T-cell (primary cell): ENCODE measurements around the gene THSD7A. TPM values are rescaled to one million over a fixed set of nuclear protein-coding genes. Genes with fewer than 3 reads are reported as not detected.

Experiments
- ATAC-seq, 4 experiments: fragments of 200-7000 bp in 3 of 4; fragments of 150-1000 bp in 1 of 4; cut with Tn5 transposase; replicated peaks in 1 of 4; 1 replicate in 3 of 4; 2 replicates in 1 of 4; pipeline ENCODE4 v1.10.0; 2021; ENCODE audit warnings: moderate library complexity in 3 of 4, mild to moderate bottlenecking in 2 of 4, moderate number of reproducible peaks in 1 of 4
- CTCF ChIA-PET, 2 donors: fragments of 300-600 bp; sonication (Branson Sonifier 250); formaldehyde crosslinking; loops; one replicate each; lab custom pipeline; 2022; ENCODE audit warnings: antibody characterized with exemption in 2 of 2; lab: Charles Lee
- POLR2A ChIA-PET, 2 donors: fragments of 300-600 bp; sonication (Branson Sonifier 250); formaldehyde crosslinking; loops; one replicate each; lab custom pipeline; 2022; ENCODE audit warnings: antibody characterized with exemption in 2 of 2; lab: Charles Lee
- DNase-seq, 35 experiments: peaks; one replicate each; pipeline versions ENCODE4 v3.0.0 to v3.0.0-alpha.2; 2013 to 2023
- H3K27ac ChIP-seq: one replicate; pipeline ENCODE4 v1.5.1; 2013; ENCODE audit warnings: low read length
- H3K27me3 ChIP-seq, 2 experiments: replicated peaks in 1 of 2; 1 replicate in 1 of 2; 2 replicates in 1 of 2; pipeline versions ENCODE4 v1.6.1 to v1.7.0; 2013; ENCODE audit warnings: low read length in 1 of 2, mixed read lengths in 1 of 2; ENCODE audit not compliant: control insufficient read depth in 2 of 2, insufficient read depth in 2 of 2; ENCODE audit errors: extremely low read depth in 1 of 2
- H3K36me3 ChIP-seq, 2 donors: 1 replicate in 1 of 2; 2 replicates in 1 of 2; pipeline versions ENCODE4 v1.6.1 to v1.7.0; 2013; ENCODE audit warnings: low read length in 1 of 2; ENCODE audit not compliant: control insufficient read depth in 2 of 2, insufficient read depth in 1 of 2; ENCODE audit errors: extremely low read depth in 1 of 2
- H3K4me1 ChIP-seq, 2 experiments: 1 replicate in 1 of 2; 2 replicates in 1 of 2; pipeline versions ENCODE4 v1.6.1 to v1.7.0; 2013; ENCODE audit warnings: low read length in 2 of 2, mixed read lengths in 1 of 2; ENCODE audit not compliant: insufficient read depth in 2 of 2, control insufficient read depth in 1 of 2; ENCODE audit errors: extremely low read depth in 1 of 2
- H3K4me3 ChIP-seq, 2 donors: 1 replicate in 1 of 2; 2 replicates in 1 of 2; pipeline versions ENCODE4 v1.5.1 to v1.7.0; 2013; ENCODE audit warnings: mild to moderate bottlenecking in 2 of 2, low read length in 1 of 2, moderate library complexity in 1 of 2; ENCODE audit not compliant: control insufficient read depth in 1 of 2; ENCODE audit errors: extremely low read depth in 1 of 2
- H3K9me3 ChIP-seq: 2 replicates; pipeline ENCODE4 v1.7.0; 2013
- H3K27ac Mint-ChIP-seq, 2 donors: one replicate each; pipeline ENCODE4 v1.8.0; 2020 to 2021; ENCODE audit warnings: mild to moderate bottlenecking in 2 of 2, mixed read lengths in 2 of 2
- H3K27me3 Mint-ChIP-seq, 2 donors: one replicate each; pipeline ENCODE4 v1.8.0; 2021 to 2022; ENCODE audit warnings: mixed read lengths in 2 of 2
- H3K36me3 Mint-ChIP-seq: one replicate; pipeline ENCODE4 v1.8.0; 2021; ENCODE audit warnings: mixed read lengths
- H3K4me1 Mint-ChIP-seq, 3 donors: one replicate each; pipeline ENCODE4 v1.8.0; 2020 to 2022; ENCODE audit warnings: mixed read lengths in 3 of 3, mild to moderate bottlenecking in 1 of 3
- H3K4me3 Mint-ChIP-seq, 3 donors: one replicate each; pipeline ENCODE4 v1.8.0; 2020 to 2022; ENCODE audit warnings: mild to moderate bottlenecking in 3 of 3, mixed read lengths in 3 of 3, moderate library complexity in 3 of 3
- H3K9me3 Mint-ChIP-seq, 3 donors: one replicate each; pipeline ENCODE4 v1.8.0; 2020 to 2022; ENCODE audit warnings: mixed read lengths in 3 of 3
- WGBS: methylation state at CpG from one replicate; pipeline ENCODE4 v1.1.5; 2013; ENCODE audit warnings: missing lambda C conversion rate; ENCODE audit not compliant: insufficient coverage; 5-methylcytosine and 5-hydroxymethylcytosine counted together
- total RNA-seq, 35 experiments: library from RNA in 6 of 35; stranded (reverse) in 6 of 35; fragments of 120-200 nt in 1 of 35; gene quantifications; one replicate each; pipeline versions ENCODE4 v1.2.1 to v1.2.4 and lab custom pipeline; 2013 to 2026

The THSD7A gene
- total RNA-seq, 5 donors from 2014 or later (not counting 1 experiment from before 2014, with no cell fraction given): 0.08 to 0.33 TPM; not detected in 3

GRCh38 chr7:11376529-11376928 is 455.5 kb downstream of the THSD7A start:
- ChIA-PET CTCF (no interaction called here), POLR2A (no interaction called here)

GRCh38 chr7:11374629-11375028 is 457.4 kb downstream of the THSD7A start:
- Mint-ChIP-seq H3K27me3 (no peaks in the 10 kb centered on the region), H3K27ac (no peak overlapping the region), H3K4me1 (no peaks in the 10 kb centered on the region), H3K4me3 (no peak overlapping the region), H3K9me3 (no peaks in the 10 kb centered on the region), H3K36me3 (no peaks in the 10 kb centered on the region)
- Histone ChIP-seq H3K4me3 (no peak overlapping the region), H3K27me3 (no peaks in the 10 kb centered on the region), H3K4me1 (no peaks in the 10 kb centered on the region), H3K9me3 (no peaks in the 10 kb centered on the region), H3K36me3 (no peaks in the 10 kb centered on the region), H3K27ac (no peak overlapping the region)
- POLR2A ChIA-PET: no interaction called here
- CTCF ChIA-PET: no interaction called here
- no peak for ATAC-seq
- no CpG with 5 or more reads among the region's 3 CpGs for WGBS
- DNase-seq: no peak

More at GRCh38 chr7:11376529-11376928, 455.5 kb downstream of the THSD7A start:
- H3K27me3 Mint-ChIP-seq: no peaks in the 10 kb centered on the region
- no peaks in the 10 kb centered on the region for H3K36me3 Mint-ChIP-seq
- Histone ChIP-seq H3K4me1 (no peaks in the 10 kb centered on the region), H3K9me3 (no peaks in the 10 kb centered on the region), H3K27me3 (no peaks in the 10 kb centered on the region), H3K4me3 (no peak overlapping the region), H3K36me3 (no peaks in the 10 kb centered on the region), H3K27ac (no peak overlapping the region)
- no peaks in the 10 kb centered on the region for H3K4me1 Mint-ChIP-seq
- no peaks in the 10 kb centered on the region for H3K9me3 Mint-ChIP-seq
- WGBS: no CpG with 5 or more reads among the region's 2 CpGs
- no peak overlapping the region for H3K27ac Mint-ChIP-seq
- ATAC-seq (no peak), DNase-seq (no peak)
- no peak overlapping the region for H3K4me3 Mint-ChIP-seq

- ChIA-PET CTCF (no interaction called here), POLR2A (no interaction called here)
- H3K4me1 Mint-ChIP-seq: no peaks in the 10 kb centered on the region
- Histone ChIP-seq H3K4me3 (no peak overlapping the region), H3K9me3 (no peaks in the 10 kb centered on the region), H3K36me3 (no peaks in the 10 kb centered on the region), H3K27ac (no peak overlapping the region), H3K27me3 (no peaks in the 10 kb centered on the region), H3K4me1 (no peaks in the 10 kb centered on the region)
- no peak for DNase-seq
- no peak for ATAC-seq
- WGBS: no CpG with 5 or more reads among the region's 2 CpGs
- no peaks in the 10 kb centered on the region for H3K27me3 Mint-ChIP-seq
- H3K36me3 Mint-ChIP-seq: no peaks in the 10 kb centered on the region
- H3K27ac Mint-ChIP-seq: no peak overlapping the region
- H3K4me3 Mint-ChIP-seq: no peak overlapping the region
- no peaks in the 10 kb centered on the region for H3K9me3 Mint-ChIP-seq
Measured at GRCh38 chr7:11373546-11374142, 458.4 kb downstream of the THSD7A start.

- Histone ChIP-seq H3K36me3 (no peaks in the 10 kb centered on the region), H3K27me3 (no peaks in the 10 kb centered on the region), H3K27ac (no peak overlapping the region), H3K9me3 (no peaks in the 10 kb centered on the region), H3K4me3 (no peak overlapping the region), H3K4me1 (no peaks in the 10 kb centered on the region)
- no CpG with 5 or more reads among the region's 1 CpG for WGBS
- ATAC-seq (no peak), DNase-seq (no peak)
- Mint-ChIP-seq H3K9me3 (no peaks in the 10 kb centered on the region), H3K4me1 (no peaks in the 10 kb centered on the region), H3K36me3 (no peaks in the 10 kb centered on the region), H3K27ac (no peak overlapping the region), H3K4me3 (no peak overlapping the region), H3K27me3 (peaks cover 0 to 6% of the 10 kb centered on the region in 2 donors)
- POLR2A ChIA-PET: no interaction called here
- CTCF ChIA-PET: interaction anchor here in 1 of 2 donors (1.6 kb wide), 1 partner anchor 9 kb away, joined by 4 read pairs; no protein-coding TSS in a partner anchor
Measured at GRCh38 chr7:11369696-11370095, 462.3 kb downstream of the THSD7A start.

- CTCF ChIA-PET: no interaction called here
- no peaks in the 10 kb centered on the region for H3K36me3 ChIP-seq
- Mint-ChIP-seq H3K9me3 (no peaks in the 10 kb centered on the region), H3K36me3 (no peaks in the 10 kb centered on the region), H3K4me3 (no peak overlapping the region), H3K27ac (no peak overlapping the region), H3K27me3 (peaks cover 0 to 6% of the 10 kb centered on the region in 2 donors), H3K4me1 (no peaks in the 10 kb centered on the region)
- POLR2A ChIA-PET: no interaction called here
- no peaks in the 10 kb centered on the region for H3K9me3 ChIP-seq
- H3K27me3 ChIP-seq: no peaks in the 10 kb centered on the region
- no CpG with 5 or more reads among the region's 4 CpGs for WGBS
- ATAC-seq (no peak), DNase-seq (no peak)
- H3K27ac ChIP-seq: no peak overlapping the region
- H3K4me3 ChIP-seq: no peak overlapping the region
- H3K4me1 ChIP-seq: no peaks in the 10 kb centered on the region
Measured at GRCh38 chr7:11366118-11366517, 465.9 kb downstream of the THSD7A start.

GRCh38 chr7:11358637-11359036 is 473.4 kb downstream of the THSD7A start:
- POLR2A ChIA-PET: no interaction called here

More at GRCh38 chr7:11358637-11359036, 473.4 kb downstream of the THSD7A start:
- Mint-ChIP-seq H3K27me3 (peaks cover 2 to 5% of the 10 kb centered on the region in 2 donors), H3K36me3 (no peaks in the 10 kb centered on the region), H3K27ac (no peak overlapping the region), H3K4me1 (no peaks in the 10 kb centered on the region), H3K9me3 (no peaks in the 10 kb centered on the region), H3K4me3 (no peak overlapping the region)
- CTCF ChIA-PET: interaction anchor here in 1 of 2 donors (0.6 kb wide), 1 partner anchor 24 kb away, joined by 3 read pairs; no protein-coding TSS in a partner anchor
- H3K27ac ChIP-seq: no peak overlapping the region
- H3K4me3 ChIP-seq: no peak overlapping the region
- DNase-seq (no peak), ATAC-seq (no peak)
- no peaks in the 10 kb centered on the region for H3K9me3 ChIP-seq
- no peaks in the 10 kb centered on the region for H3K4me1 ChIP-seq
- H3K36me3 ChIP-seq: no peaks in the 10 kb centered on the region
- H3K27me3 ChIP-seq: no peaks in the 10 kb centered on the region
- 80% methylated on average over 1 of the region's 1 CpG for WGBS
